H9 (cell line): Measurements from ENCODE around the gene ROBO1. TPM values are rescaled to one million over a fixed set of nuclear protein-coding genes. Genes with fewer than 3 reads are reported as not detected.

Source experiments
- DNase-seq: peaks from one replicate; pipeline ENCODE4 v3.0.0-alpha.2; 2017
- H2AFZ ChIP-seq: one replicate; pipeline ENCODE4 v1.6.1; 2013; ENCODE audit warnings: mild to moderate bottlenecking, low read length, control low read depth, moderate library complexity
- H2AK5ac ChIP-seq: 2 replicates; pipeline ENCODE4 v1.6.1; 2013; ENCODE audit warnings: low read length, control low read depth, mixed read lengths; ENCODE audit not compliant: insufficient read length
- H2BK120ac ChIP-seq: one replicate; pipeline ENCODE4 v1.6.1; 2013; ENCODE audit warnings: low read depth, mild to moderate bottlenecking, low read length, control low read depth, inconsistent platforms; ENCODE audit not compliant: poor library complexity, severe bottlenecking
- H2BK12ac ChIP-seq: 2 replicates; pipeline ENCODE4 v1.6.1; 2013; ENCODE audit warnings: low read length, control low read depth, mixed read lengths, low read depth; ENCODE audit not compliant: insufficient read length
- H2BK15ac ChIP-seq: 2 replicates; pipeline ENCODE4 v1.6.1; 2013; ENCODE audit warnings: low read depth, low read length, control low read depth
- H2BK20ac ChIP-seq: one replicate; pipeline ENCODE4 v1.6.1; 2013; ENCODE audit warnings: low read depth, mild to moderate bottlenecking, low read length, control low read depth, inconsistent platforms; ENCODE audit not compliant: poor library complexity, severe bottlenecking
- H2BK5ac ChIP-seq: 2 replicates; pipeline ENCODE4 v1.6.1; 2013; ENCODE audit warnings: low read length, control low read depth, mixed read lengths; ENCODE audit not compliant: insufficient read length
- H3K14ac ChIP-seq: 2 replicates; pipeline ENCODE4 v1.6.1; 2013; ENCODE audit warnings: low read length, control low read depth; ENCODE audit not compliant: insufficient read depth
- H3K18ac ChIP-seq: 2 replicates; pipeline ENCODE4 v1.6.1; 2013; ENCODE audit warnings: low read depth, mild to moderate bottlenecking, mixed read lengths, low read length, control low read depth; ENCODE audit not compliant: insufficient read length
- H3K23ac ChIP-seq: 2 replicates; pipeline ENCODE4 v1.6.1; 2013; ENCODE audit warnings: low read length, control low read depth, mixed read lengths, low read depth; ENCODE audit not compliant: insufficient read length
- H3K23me2 ChIP-seq: 2 replicates; pipeline ENCODE4 v1.6.1; 2013; ENCODE audit warnings: low read depth, mild to moderate bottlenecking, mixed read lengths, low read length, control low read depth; ENCODE audit not compliant: insufficient read length, poor library complexity, severe bottlenecking
- H3K27ac ChIP-seq: 2 replicates; pipeline ENCODE4 v1.5.1; 2013; ENCODE audit warnings: low read length, control low read depth, mixed read lengths, low read depth; ENCODE audit not compliant: insufficient read length
- H3K27me3 ChIP-seq: 2 replicates; pipeline ENCODE4 v1.6.1; 2013; ENCODE audit warnings: low read length, control low read depth, inconsistent platforms; ENCODE audit not compliant: insufficient read depth
- H3K4ac ChIP-seq: 2 replicates; pipeline ENCODE4 v1.6.1; 2013; ENCODE audit warnings: low read depth, mild to moderate bottlenecking, control low read depth, inconsistent platforms, low read length, moderate library complexity
- H3K4me1 ChIP-seq: 2 replicates; pipeline ENCODE4 v1.6.1; 2013; ENCODE audit warnings: low read length, control low read depth, inconsistent platforms; ENCODE audit not compliant: insufficient read depth
- H3K4me2 ChIP-seq: 2 replicates; pipeline ENCODE4 v1.6.1; 2013; ENCODE audit warnings: low read length, control low read depth, mixed read lengths; ENCODE audit not compliant: insufficient read length, insufficient read depth
- H3K56ac ChIP-seq: 2 replicates; pipeline ENCODE4 v1.6.1; 2013; ENCODE audit warnings: low read depth, mild to moderate bottlenecking, mixed read lengths, low read length, control low read depth; ENCODE audit not compliant: insufficient read length
- H3K79me1 ChIP-seq: 2 replicates; pipeline ENCODE4 v1.6.1; 2013; ENCODE audit warnings: low read depth, mild to moderate bottlenecking, moderate library complexity, low read length, control low read depth, inconsistent platforms; ENCODE audit not compliant: insufficient read depth, poor library complexity, severe bottlenecking
- H3K79me2 ChIP-seq: 2 replicates; pipeline ENCODE4 v1.6.1; 2013; ENCODE audit warnings: low read length, control low read depth, inconsistent platforms; ENCODE audit not compliant: insufficient read depth
- H3K9ac ChIP-seq: 2 replicates; pipeline ENCODE4 v1.6.1; 2013; ENCODE audit warnings: low read length, control low read depth, mixed read lengths; ENCODE audit not compliant: insufficient read length; ENCODE audit errors: extremely low read depth
- H3K9me3 ChIP-seq: one replicate; pipeline ENCODE4 v1.6.1; 2013; ENCODE audit warnings: low read depth, low read length, inconsistent platforms; ENCODE audit not compliant: control insufficient read depth
- H3T11ph ChIP-seq: one replicate; pipeline ENCODE4 v1.6.1; 2013; ENCODE audit warnings: mild to moderate bottlenecking, low read length, control low read depth, inconsistent platforms
- H4K20me1 ChIP-seq: one replicate; pipeline ENCODE4 v1.6.1; 2013; ENCODE audit not compliant: control insufficient read depth, insufficient read length, insufficient read depth
- H4K5ac ChIP-seq: 2 replicates; pipeline ENCODE4 v1.6.1; 2013; ENCODE audit warnings: low read depth, mild to moderate bottlenecking, mixed read lengths, low read length, control low read depth; ENCODE audit not compliant: insufficient read length
- H4K8ac ChIP-seq: replicated peaks from 2 replicates; pipeline ENCODE4 v1.6.1; 2013; ENCODE audit warnings: low read length, control low read depth, mixed read lengths, low read depth; ENCODE audit not compliant: insufficient read length
- H4K91ac ChIP-seq: 2 replicates; pipeline ENCODE4 v1.6.1; 2013; ENCODE audit warnings: low read depth, mild to moderate bottlenecking, moderate library complexity, mixed read lengths, low read length, control low read depth; ENCODE audit not compliant: insufficient read length
- H3K27ac Mint-ChIP-seq, 3 experiments: 2 replicates in 2 of 3; 3 replicates in 1 of 3; pipeline ENCODE4 v1.8.0; 2020 to 2021; ENCODE audit warnings: mixed read lengths in 3 of 3, mild to moderate bottlenecking in 1 of 3, moderate library complexity in 1 of 3
- H3K27me3 Mint-ChIP-seq: 2 replicates; pipeline ENCODE4 v1.8.0; 2021; ENCODE audit warnings: low read depth, mild to moderate bottlenecking, moderate library complexity, mixed read lengths
- H3K36me3 Mint-ChIP-seq, 3 experiments: 2 replicates in 2 of 3; 3 replicates in 1 of 3; pipeline ENCODE4 v1.8.0; 2020 to 2021; ENCODE audit warnings: low read depth in 3 of 3, mixed read lengths in 3 of 3; ENCODE audit not compliant: insufficient read depth in 1 of 3
- H3K4me1 Mint-ChIP-seq, 2 experiments: 2 replicates each; pipeline ENCODE4 v1.8.0; 2020; ENCODE audit warnings: mixed read lengths in 2 of 2
- H3K4me3 Mint-ChIP-seq, 2 experiments: 2 replicates in 1 of 2; 3 replicates in 1 of 2; pipeline ENCODE4 v1.8.0; 2020 to 2021; ENCODE audit warnings: mild to moderate bottlenecking in 2 of 2, mixed read lengths in 2 of 2, moderate library complexity in 1 of 2
- H3K9me3 Mint-ChIP-seq, 2 experiments: 2 replicates in 1 of 2; 3 replicates in 1 of 2; pipeline ENCODE4 v1.8.0; 2020; ENCODE audit warnings: mild to moderate bottlenecking in 2 of 2, mixed read lengths in 2 of 2, moderate library complexity in 1 of 2
- CTCF ChIP-seq: fragments of 200-600 bp; sonication (generic); conservative IDR thresholded peaks from 3 replicates; pipeline ENCODE4 v1.8.0; 2021; ENCODE audit warnings: antibody characterized with exemption, mild to moderate bottlenecking
- WGBS: extraction: QIAGEN DNeasy Blood & Tissue Kit; methylation state at CpG from one replicate; pipeline ENCODE4 v1.1.7; 2013; ENCODE audit warnings: missing lambda C conversion rate, low lambda C conversion rate, mixed read lengths; ENCODE audit not compliant: insufficient read length; ENCODE audit errors: extremely low coverage; 5-methylcytosine and 5-hydroxymethylcytosine counted together
- total RNA-seq: library from RNA; stranded (reverse); gene quantifications from 2 replicates; pipeline ENCODE4 v1.2.1, GENCODE V29; 2021

ROBO1 gene
- total RNA-seq, 1 experiment from 2014 or later, result 62.7 TPM

- Histone ChIP-seq H3K4me1 (no peaks in the 10 kb centered on the region), H4K20me1 (no peaks in the 10 kb centered on the region), H4K8ac (no peak overlapping the region), H2AK5ac (no peak overlapping the region), H2BK5ac (no peak overlapping the region), H3T11ph (no peak overlapping the region), H4K5ac (no peak overlapping the region), H3K23me2 (no peaks in the 10 kb centered on the region), H3K79me2 (no peaks in the 10 kb centered on the region), H2BK20ac (no peak overlapping the region), H3K4ac (no peak overlapping the region), H3K23ac (no peak overlapping the region), H3K9me3 (no peaks in the 10 kb centered on the region), H2BK15ac (no peak overlapping the region), H2AFZ (no peak overlapping the region), H4K91ac (no peak overlapping the region), H3K56ac (no peak overlapping the region), H3K18ac (no peak overlapping the region), H3K14ac (no peak overlapping the region), H3K27ac (no peak overlapping the region), H2BK12ac (no peak overlapping the region), H2BK120ac (no peak overlapping the region), H3K4me2 (no peak overlapping the region), H3K27me3 (no peaks in the 10 kb centered on the region), H3K9ac (no peak overlapping the region), H3K79me1 (no peaks in the 10 kb centered on the region)
- Mint-ChIP-seq H3K36me3 (no peaks in the 10 kb centered on the region), H3K9me3 (no peaks in the 10 kb centered on the region), H3K27me3 (no peaks in the 10 kb centered on the region), H3K4me3 (no peak overlapping the region), H3K27ac (peak overlapping the region in 2 of 3 experiments; percentile 27 to 28; a peak in 3 of 7 replicates), H3K4me1 (0 out of 4 replicates have a peak, but pooled peaks cover 0 to 4% of the 10 kb centered on the region in 2 experiments)
- TF ChIP-seq CTCF, result no peak
- no CpG with 5 or more reads among the region's 2 CpGs for WGBS
- DNase-seq, result no peak
Observed at GRCh38 chr3:78707609-78708008, 1060.2 kb downstream of the ROBO1 start.
